Osteocyte (in vitro differentiated cells): ENCODE measurements around the gene B4GALNT3. TPM values are rescaled to one million over a fixed set of nuclear protein-coding genes. Genes with fewer than 3 reads are reported as not detected.
A peak's percentile ranks its signal among the peaks of the same experiment; 100 is the strongest.
"Not testable (repeated sequence)": the region's sequence is repeated elsewhere in the genome, so short reads cannot be mapped to it uniquely, and the experiment has no call there.

Source experiments
- DNase-seq: peaks from one replicate; pipeline ENCODE4 v3.0.0; 2021; ENCODE audit warnings: mixed read lengths; ENCODE audit not compliant: unreplicated experiment; ENCODE audit errors: extremely low spot score
- H3K27ac Mint-ChIP-seq: one replicate; pipeline ENCODE4 v1.8.0; 2021; ENCODE audit warnings: mild to moderate bottlenecking, mixed read lengths; ENCODE audit not compliant: unreplicated experiment
- H3K27me3 Mint-ChIP-seq: one replicate; pipeline ENCODE4 v1.8.0; 2021; ENCODE audit warnings: mixed read lengths; ENCODE audit not compliant: unreplicated experiment
- H3K36me3 Mint-ChIP-seq: one replicate; pipeline ENCODE4 v1.8.0; 2021; ENCODE audit warnings: mixed read lengths; ENCODE audit not compliant: unreplicated experiment
- H3K4me1 Mint-ChIP-seq: one replicate; pipeline ENCODE4 v1.8.0; 2021; ENCODE audit warnings: mixed read lengths; ENCODE audit not compliant: unreplicated experiment
- H3K4me3 Mint-ChIP-seq: one replicate; pipeline ENCODE4 v1.8.0; 2021; ENCODE audit warnings: mild to moderate bottlenecking, moderate library complexity, mixed read lengths; ENCODE audit not compliant: unreplicated experiment
- H3K9me3 Mint-ChIP-seq: one replicate; pipeline ENCODE4 v1.8.0; 2021; ENCODE audit warnings: mixed read lengths; ENCODE audit not compliant: unreplicated experiment
- long read RNA-seq: library from polyadenylated mRNA; unstranded; transcript quantifications from one replicate; pipeline ENCODE4 v2.0.0, GENCODE V29; 2021
- total RNA-seq: library from RNA; stranded (reverse); gene quantifications from 2 replicates; pipeline ENCODE4 v1.2.1, GENCODE V29; 2021
- TF ChIP-seq, protein P1 (sequence below): fragments of 200-600 bp; sonication (generic); IDR thresholded peaks from 2 replicates; pipeline ENCODE4 v1.5.0; 2021; ENCODE audit warnings: antibody characterized with exemption, mild to moderate bottlenecking, moderate library complexity

The B4GALNT3 gene
- total RNA-seq = 0.21 and 0.27 TPM in 2 replicates
- long read RNA-seq = 0 reads

DNA sequence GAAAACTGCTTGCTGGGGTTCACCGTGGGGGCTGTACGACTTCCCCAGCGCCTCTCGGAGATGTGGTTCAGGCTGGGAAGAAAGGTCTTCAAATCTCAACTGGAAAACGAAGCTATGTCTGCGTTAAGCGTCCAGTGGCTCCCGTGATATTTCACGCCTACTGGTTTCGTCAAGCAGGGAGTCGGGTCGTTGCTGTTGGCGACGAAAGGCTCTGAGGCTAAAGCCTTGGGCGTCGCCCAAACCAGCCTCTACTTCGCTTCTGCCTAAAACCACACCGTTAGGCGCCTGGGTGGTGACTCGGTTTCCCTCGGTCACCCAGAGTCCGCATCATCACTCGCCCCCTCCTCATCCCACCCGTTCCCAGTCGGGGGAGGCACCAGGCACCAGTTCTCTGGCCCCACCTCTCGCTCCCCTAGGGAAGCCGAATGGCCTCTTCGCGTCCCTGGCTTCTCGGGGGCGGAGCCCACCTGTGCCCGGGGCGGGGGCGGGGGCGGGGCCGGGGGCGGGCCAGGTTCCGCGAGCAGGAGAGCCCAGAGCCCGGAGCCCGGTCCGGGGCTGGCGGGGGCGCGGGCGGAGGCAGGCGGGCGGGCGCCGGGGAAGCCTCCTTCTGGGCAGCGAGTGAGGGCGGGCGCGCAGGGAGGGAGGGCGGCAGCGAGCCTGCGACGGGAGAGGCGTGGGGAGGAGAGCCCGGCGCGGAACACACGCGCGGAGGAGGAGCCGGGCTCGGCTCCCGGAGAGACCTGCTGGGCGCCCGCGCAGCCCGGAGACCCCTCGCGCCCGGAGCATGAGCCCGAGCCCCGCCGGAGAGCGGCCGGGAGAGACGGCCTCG is at the start of gene B4GALNT3:
TSS of gene B4GALNT3 (plus strand) at position 510 of the 829 bp plus-strand sequence. CDS start 438 bp downstream, outside the sequence.
- no peak within 1 kb of the TSS for H3K27ac Mint-ChIP-seq
- H3K36me3 Mint-ChIP-seq = no peaks in the 10 kb centered on the region
- peak within 1 kb of the TSS; percentile 64 for H3K4me3 Mint-ChIP-seq
- DNase-seq = no peak
- H3K9me3 Mint-ChIP-seq = no peaks in the 10 kb centered on the region
- peaks cover 8% of the 10 kb centered on the region for H3K4me1 Mint-ChIP-seq
- TF ChIP-seq, protein P1, sequence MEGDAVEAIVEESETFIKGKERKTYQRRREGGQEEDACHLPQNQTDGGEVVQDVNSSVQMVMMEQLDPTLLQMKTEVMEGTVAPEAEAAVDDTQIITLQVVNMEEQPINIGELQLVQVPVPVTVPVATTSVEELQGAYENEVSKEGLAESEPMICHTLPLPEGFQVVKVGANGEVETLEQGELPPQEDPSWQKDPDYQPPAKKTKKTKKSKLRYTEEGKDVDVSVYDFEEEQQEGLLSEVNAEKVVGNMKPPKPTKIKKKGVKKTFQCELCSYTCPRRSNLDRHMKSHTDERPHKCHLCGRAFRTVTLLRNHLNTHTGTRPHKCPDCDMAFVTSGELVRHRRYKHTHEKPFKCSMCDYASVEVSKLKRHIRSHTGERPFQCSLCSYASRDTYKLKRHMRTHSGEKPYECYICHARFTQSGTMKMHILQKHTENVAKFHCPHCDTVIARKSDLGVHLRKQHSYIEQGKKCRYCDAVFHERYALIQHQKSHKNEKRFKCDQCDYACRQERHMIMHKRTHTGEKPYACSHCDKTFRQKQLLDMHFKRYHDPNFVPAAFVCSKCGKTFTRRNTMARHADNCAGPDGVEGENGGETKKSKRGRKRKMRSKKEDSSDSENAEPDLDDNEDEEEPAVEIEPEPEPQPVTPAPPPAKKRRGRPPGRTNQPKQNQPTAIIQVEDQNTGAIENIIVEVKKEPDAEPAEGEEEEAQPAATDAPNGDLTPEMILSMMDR = no peak
- H3K27me3 Mint-ChIP-seq = peaks cover 80% of the 10 kb centered on the region

DNA sequence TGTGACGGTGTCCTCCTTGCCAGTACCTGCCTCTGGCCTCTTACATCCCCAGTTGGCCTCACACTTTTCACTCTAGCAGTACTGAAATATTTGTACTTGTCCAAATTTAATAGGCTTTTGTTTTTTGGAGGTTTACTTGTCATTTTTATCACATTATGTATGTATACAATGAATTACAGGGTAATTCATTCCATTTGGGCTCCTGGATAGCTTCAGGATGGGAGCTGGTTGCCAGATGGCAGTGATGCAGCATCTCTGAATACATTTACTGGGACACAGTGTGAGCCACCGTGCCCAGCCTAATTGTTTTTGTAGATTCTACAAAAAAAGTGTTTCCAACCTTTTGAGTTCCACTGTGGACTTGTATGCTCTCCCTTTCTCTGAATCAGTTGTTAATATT is 44.9 kb upstream of the B4GALNT3 start:
- H3K27ac Mint-ChIP-seq = no peak overlapping the region
- H3K9me3 Mint-ChIP-seq = no peaks in the 10 kb centered on the region
- peaks cover 31% of the 10 kb centered on the region for H3K36me3 Mint-ChIP-seq
- TF ChIP-seq, protein P1 = no peak
- no peak for DNase-seq
- no peaks in the 10 kb centered on the region for H3K4me1 Mint-ChIP-seq
- no peak overlapping the region for H3K4me3 Mint-ChIP-seq
- H3K27me3 Mint-ChIP-seq = no peaks in the 10 kb centered on the region

GRCh38 chr12:418432-418831 is 41.3 kb upstream of the B4GALNT3 start:
- no peak overlapping the region for H3K27ac Mint-ChIP-seq
- H3K36me3 Mint-ChIP-seq = peaks cover 24% of the 10 kb centered on the region
- H3K4me3 Mint-ChIP-seq = no peak overlapping the region
- TF ChIP-seq, protein P1 = no peak
- no peaks in the 10 kb centered on the region for H3K4me1 Mint-ChIP-seq
- no peaks in the 10 kb centered on the region for H3K27me3 Mint-ChIP-seq
- DNase-seq = no peak
- no peaks in the 10 kb centered on the region for H3K9me3 Mint-ChIP-seq

DNA sequence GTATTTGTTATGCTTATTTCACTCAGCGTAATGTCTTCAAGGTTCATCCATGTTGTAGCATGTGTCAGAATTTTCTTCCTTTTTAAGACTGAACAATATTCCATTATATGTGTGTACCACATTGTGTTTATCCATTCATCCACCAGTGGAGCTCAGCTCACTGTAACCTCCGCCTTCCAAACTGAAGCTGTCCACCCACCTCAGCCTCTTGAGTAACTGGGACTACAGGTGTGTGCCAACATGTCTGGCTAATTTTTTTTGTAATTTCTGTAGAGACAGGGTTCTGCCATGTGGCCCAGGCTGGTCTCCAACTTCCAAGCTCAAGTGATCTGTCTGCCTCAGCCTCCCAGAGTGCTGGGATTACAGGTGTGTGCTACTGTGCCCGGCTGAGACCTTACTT is 37.2 kb upstream of the B4GALNT3 start:
- H3K27me3 Mint-ChIP-seq = no peaks in the 10 kb centered on the region
- TF ChIP-seq, protein P1 = no peak
- no peaks in the 10 kb centered on the region for H3K4me1 Mint-ChIP-seq
- H3K9me3 Mint-ChIP-seq = no peaks in the 10 kb centered on the region
- H3K36me3 Mint-ChIP-seq = peaks cover 13% of the 10 kb centered on the region
- H3K4me3 Mint-ChIP-seq = no peak overlapping the region
- H3K27ac Mint-ChIP-seq = no peak overlapping the region
- DNase-seq = no peak

GRCh38 chr12:435737-436136 is 24.0 kb upstream of the B4GALNT3 start:
- not testable (repeated sequence) for H3K27ac Mint-ChIP-seq, H3K9me3 Mint-ChIP-seq, H3K27me3 Mint-ChIP-seq, H3K4me1 Mint-ChIP-seq, H3K4me3 Mint-ChIP-seq, DNase-seq
- peaks cover 32% of the 10 kb centered on the region for H3K36me3 Mint-ChIP-seq
